Iris pigment epithelial cell (primary cell): ENCODE data around the gene ZNF70.

Experiments used
- DNase-seq: peaks from one replicate; pipeline ENCODE4 v3.0.0-alpha.2; 2011; ENCODE audit warnings: low read depth

ZNF70 gene

DNA sequence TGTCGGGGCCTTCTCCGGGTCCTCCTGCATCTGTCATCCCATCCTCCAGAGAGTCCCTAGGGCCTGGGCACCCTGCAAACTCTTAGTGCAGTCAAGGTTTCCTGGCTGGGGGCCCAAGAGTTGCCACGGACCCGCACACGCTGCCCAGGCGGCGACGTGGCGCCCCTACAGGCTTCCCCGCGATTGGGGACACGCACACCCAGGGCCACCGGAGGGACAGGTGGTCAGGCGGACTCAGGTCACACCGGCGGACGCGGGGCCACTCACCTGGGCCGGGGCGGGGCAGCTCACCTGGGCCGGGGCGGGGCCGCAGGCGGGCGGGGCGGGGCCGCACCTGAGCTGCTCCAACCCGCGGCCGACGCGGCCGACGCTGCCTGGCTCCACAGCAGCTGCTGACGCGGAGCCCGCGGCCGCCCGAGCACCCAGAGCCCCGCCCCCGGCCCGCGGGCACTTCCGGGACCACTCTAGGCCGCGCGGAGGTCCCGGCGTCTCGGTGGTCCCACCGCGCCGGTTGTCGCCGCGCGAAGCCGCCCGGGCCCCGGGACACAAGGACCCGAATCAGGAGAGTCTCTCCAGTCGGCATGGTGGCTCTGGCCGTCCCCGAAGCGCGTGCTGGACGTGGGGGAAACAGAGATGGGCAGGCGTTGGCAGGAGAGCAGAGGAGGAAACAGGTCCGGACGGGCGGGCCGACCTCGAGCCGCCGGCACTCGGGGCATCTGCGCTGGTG is at the start of gene ZNF70:
ZNF70 (minus strand) TSS at position 399 of the 727 bp plus-strand sequence. CDS start 5,972 bp downstream, outside the sequence.
- peak; percentile 82 for DNase-seq

DNA sequence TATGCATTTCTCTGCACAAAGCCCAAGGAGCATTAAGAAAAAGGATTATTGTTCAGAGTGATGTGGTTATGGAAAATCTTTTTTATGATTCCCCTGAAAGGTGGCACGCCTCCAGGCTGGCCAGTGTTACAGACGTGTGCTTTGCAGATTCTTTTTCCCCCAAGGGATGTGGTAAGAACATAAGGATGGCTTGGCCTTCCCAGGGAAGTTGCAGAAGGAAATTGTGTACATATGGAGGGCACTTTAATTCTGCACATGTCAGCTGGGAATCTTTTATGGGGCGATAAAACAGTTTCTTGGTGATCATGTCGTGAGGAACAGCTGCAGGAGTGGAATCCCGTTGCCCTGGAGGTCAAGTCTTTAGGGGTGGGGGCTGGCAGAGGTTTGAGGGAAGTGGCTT is 45.5 kb upstream of the ZNF70 start:
- DNase-seq, result no peak

DNA sequence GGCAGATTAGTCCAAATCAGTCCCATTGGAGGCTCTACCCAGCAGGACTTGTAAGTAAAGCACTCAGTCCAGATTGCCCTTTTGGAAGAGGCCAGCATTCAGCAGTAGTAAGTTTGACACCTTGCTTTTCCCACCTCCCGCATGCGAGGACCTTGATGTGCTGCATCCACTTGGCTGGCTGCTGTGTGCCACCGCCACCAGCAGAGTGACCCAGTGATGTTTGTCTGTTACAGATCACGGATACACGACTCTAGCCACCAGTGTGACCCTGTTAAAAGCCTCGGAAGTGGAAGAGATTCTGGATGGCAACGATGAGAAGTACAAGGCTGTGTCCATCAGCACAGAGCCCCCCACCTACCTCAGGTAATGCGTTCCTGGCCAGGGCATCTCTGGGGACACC is 42.4 kb upstream of the ZNF70 start:
- no peak for DNase-seq

DNA sequence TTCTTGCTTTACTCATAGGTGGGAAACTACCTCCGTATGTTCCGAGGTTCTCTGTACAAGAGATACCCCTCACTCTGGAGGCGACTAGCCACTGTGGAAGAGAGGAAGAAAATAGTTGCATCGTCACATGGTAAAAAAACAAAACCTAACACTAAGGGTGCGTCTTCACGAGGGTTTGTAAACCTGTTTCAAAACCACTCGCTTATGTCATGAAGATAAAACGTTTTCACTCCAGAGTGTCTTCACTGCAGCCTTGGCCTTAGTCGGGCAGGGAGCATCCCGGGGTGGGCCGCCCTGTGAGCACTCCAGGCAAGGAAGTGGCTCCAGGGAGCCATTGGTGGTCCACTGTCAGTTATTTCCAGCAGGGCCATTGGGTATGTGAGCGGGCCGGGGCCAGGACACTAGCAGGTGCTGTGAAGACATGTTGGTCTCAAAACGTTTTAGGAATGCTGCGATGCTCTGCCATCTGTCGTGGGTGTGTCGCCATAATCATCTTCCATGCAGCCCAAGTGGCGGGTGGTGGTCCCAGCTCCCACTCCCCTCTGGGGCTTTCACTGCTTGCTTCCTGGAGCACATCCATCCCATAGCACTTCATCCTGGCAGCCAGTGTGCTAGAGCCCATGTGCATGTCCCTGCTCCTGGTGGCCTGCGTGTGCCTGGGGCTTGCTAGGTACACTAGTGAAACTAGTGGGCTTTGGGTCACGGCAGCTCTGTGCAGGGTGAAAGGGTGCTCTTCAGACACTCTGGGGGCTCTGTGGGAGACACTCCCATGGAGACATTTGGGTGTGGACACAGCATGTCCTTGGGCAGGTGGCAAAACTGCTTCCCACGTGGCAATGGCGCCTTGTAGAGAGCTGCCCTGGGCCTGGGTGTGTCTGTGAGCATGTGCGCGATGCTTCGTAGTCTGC is 41.1 kb upstream of the ZNF70 start:
- DNase-seq, result no peak

DNA sequence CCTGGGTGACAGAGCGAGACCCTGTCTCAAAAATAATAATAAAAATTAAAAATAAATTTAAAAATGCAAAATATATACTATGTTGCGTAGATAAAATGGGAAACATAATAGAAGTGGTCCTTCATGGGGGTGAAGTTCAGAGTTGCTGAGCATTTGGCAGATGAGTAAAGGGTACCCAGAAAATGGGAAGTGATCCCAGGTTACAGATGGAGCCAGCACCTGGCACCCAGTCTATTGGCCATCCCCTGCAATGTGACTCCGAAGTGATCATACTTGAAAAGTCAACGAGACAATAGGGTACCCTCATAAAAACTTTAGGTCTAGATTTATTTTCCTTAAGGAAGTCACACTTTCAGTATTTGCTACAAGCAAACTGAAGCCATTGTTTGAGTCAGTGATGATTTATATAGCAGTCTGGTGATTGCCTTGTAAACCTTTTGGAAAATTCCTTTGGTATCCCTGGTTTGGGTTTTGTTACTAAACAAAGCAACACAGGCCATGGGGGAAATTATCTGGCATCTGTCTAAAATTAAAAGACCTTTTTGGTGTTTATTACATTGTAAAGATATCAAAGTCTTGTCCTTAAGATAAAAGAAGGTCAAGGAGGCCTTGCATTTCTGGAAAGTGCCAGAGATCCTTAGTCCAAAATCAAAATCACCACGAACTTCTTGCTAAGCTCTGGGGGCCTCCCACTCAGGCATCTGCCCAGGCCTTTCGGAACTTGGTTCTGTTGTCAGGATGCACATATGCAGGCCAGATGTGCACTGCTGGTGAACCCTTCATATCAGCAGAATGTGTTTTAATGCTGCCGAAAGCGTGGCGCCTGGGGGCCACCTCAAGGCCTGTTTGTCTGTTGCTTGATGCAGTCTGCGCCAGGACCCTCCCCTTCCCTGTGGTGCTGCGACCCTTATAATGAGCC is 40.2 kb upstream of the ZNF70 start:
- peak; percentile 78 for DNase-seq

DNA sequence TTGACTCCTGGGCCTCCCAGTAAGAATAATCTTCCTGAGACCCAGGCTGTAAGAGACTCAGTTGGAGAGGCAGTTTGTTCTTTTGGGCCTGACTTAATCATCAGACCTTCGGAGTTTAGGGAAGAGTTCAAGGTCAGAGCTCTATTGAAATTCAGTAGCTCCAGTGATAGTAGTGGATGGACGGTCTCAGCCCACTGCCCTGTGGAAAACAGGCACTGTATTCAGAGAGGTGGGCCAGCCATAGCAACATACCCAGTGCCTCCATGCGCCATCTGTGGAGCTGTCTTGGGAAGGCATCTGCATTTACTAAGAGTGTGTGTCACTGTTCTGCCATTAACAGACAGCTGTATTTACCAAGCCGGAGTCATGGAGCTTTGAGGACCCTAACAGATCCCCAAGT is 38.7 kb upstream of the ZNF70 start:
- DNase-seq, result no peak

DNA sequence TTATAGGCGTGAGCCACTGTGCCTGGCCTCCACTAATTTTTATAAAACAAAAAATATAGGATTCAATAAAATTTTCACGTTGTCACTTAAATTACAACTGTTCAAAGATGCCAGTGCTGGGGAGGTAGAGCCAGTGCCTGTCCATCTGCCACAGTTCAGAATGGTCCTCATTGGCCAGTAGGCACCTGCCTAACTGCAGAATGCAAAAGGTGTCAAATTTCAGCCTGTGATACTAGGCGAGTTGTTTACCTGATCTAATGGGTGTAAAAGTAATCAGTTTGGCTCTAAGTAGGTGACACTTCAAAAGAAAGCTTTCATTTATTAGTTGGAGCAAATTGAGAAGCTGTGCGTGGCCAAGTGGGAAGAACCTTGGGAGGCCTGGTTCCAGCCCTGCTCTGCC is 38.2 kb upstream of the ZNF70 start:
- DNase-seq, result no peak

DNA sequence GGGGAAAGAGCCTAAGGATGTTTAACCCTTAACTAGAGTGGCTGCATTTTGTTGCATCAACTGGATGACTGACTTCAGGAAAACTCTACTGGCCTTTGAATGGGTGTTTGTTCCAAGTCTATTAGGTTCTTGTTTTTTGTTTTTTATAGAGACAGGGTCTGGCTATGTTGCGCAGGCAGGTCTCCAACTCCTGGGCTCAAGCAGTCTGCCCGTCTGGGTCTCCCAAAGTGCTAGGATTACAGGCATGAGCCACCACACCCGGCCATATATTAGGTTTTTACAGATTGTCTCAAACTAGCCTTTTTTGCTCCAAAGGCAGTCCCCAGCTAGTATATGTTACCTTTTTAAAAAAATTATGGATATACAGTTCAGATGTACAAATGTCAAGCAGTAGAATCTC is 37.0 kb upstream of the ZNF70 start:
- no peak for DNase-seq

DNA sequence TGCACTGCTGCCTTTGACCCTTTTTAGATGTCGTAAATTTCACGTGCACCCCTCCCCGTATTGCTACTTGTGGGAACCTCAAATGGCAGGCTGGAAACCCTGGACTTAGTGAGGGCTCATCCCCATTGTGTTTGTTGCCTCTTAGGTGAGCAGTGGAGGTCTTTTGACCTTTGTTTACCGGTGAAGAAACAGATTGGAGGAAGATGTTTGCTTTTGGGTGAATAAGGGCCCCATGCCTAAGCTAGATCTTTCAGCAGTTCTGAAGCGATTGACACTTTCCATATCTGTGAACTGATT is 36.6 kb upstream of the ZNF70 start:
- DNase-seq, result no peak

DNA sequence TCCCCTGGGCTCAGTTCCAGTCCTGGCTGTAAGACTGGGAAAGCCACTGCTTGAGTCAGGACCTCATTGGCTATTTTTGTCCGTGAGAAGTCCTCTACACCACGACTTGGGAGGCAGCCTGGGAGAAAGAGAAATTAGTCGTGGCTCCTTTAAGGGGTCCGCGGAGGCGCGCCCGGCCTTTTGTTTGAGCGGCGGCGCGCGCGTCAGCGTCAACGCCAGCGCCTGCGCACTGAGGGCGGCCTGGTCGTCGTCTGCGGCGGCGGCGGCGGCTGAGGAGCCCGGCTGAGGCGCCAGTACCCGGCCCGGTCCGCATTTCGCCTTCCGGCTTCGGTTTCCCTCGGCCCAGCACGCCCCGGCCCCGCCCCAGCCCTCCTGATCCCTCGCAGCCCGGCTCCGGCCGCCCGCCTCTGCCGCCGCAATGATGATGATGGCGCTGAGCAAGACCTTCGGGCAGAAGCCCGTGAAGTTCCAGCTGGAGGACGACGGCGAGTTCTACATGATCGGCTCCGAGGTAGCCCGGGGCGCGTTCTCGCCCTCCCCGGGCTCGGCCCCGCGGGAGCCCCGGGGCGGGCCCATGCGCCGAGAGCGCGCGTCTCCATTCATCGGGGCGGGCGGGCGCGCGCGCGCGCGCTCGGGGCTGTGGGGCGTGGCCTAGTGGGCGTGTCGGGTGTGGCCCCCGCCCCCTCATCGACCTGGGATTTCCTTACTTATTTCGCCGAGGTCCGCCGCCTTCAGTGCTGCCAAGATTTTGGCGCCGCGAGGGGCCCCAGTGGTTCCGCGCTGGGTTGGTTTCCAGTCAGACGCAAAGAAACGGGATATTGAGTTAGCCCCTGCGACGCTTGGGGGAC is 36.1 kb upstream of the ZNF70 start, which contains the start of gene SMARCB1:
SMARCB1 (plus strand) TSS at position 215 of the 848 bp plus-strand sequence; CDS start at position 419, 204 bp downstream.
- peak; percentile 87 for DNase-seq

DNA sequence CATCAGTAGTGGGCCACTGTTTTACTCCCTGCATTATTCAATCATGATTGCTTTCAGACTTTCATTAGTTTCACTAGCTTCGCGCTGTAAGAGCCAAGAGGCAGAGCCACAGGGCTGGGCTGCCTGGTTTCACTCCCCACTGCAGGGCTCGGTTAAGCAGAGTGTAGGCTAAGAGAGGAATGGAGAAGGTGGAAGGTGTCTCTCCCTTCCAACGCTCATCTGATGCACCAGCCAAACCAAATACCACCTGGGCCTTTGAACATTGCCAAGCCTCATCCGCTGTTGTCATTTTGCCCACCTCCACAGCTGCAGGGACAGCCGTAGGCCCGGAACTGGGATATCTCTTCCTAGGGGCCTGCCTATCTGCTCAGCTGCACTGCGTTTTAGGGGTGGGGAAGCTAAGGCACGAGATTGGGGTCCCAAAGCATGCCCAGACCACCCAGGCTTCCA is 35.4 kb upstream of the ZNF70 start:
- DNase-seq, result no peak

DNA sequence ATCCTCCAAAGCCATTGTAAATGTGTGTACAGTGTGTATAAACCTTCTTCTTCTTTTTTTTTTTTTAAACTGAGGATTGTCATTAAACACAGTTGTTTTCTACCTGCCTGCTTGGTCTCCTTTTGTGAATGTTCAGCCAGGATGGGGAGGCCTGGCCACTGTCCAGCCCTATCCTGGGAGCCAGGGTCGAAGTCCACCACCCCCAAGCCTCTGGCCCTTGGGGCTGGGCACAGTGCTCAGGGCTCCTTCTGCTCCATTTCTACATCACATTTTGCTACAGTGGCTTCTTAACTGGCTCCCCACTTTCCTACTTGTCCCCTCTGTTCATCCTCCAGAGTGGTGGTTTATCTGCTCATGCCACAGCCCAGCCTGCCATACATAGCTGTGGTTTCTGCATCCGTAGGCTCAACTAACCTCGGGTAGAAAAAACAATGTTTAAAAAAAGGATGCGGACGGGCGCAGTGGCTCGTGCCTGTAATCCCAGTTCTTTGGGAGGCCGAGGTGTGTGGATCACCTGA is 33.4 kb upstream of the ZNF70 start:
- DNase-seq, result peak; percentile 49

DNA sequence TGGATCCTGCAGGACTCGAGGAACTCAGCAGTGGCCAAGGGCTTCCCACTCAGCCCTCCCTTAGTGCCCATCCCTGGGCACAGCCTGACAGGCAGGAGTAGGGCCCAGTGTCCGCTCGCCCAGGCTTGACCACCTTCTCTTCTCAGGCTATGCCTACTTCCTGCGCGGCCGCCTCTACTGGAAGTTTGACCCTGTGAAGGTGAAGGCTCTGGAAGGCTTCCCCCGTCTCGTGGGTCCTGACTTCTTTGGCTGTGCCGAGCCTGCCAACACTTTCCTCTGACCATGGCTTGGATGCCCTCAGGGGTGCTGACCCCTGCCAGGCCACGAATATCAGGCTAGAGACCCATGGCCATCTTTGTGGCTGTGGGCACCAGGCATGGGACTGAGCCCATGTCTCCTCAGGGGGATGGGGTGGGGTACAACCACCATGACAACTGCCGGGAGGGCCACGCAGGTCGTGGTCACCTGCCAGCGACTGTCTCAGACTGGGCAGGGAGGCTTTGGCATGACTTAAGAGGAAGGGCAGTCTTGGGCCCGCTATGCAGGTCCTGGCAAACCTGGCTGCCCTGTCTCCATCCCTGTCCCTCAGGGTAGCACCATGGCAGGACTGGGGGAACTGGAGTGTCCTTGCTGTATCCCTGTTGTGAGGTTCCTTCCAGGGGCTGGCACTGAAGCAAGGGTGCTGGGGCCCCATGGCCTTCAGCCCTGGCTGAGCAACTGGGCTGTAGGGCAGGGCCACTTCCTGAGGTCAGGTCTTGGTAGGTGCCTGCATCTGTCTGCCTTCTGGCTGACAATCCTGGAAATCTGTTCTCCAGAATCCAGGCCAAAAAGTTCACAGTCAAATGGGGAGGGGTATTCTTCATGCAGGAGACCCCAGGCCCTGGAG is 32.6 kb upstream of the ZNF70 start:
- DNase-seq, result no peak

DNA sequence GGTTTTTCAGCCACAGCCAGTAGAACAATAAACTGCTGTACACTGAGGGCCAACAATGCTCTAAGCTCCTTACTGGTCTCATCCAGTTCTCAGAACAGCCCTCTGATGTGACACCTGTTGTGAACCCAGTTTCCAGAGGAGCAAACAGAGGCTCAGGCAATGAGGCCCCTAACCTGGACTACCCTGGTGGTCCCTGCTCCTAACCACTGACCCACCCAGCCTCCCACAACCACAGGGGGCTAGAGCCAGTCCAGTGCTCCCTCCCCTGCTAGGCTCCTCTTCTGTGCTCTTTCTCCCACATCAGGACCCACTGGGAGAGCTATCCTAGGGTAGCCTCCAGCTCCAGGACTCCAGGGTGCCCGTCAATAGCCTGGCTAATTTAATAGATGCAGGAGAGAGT is 31.8 kb upstream of the ZNF70 start:
- no peak for DNase-seq

DNA sequence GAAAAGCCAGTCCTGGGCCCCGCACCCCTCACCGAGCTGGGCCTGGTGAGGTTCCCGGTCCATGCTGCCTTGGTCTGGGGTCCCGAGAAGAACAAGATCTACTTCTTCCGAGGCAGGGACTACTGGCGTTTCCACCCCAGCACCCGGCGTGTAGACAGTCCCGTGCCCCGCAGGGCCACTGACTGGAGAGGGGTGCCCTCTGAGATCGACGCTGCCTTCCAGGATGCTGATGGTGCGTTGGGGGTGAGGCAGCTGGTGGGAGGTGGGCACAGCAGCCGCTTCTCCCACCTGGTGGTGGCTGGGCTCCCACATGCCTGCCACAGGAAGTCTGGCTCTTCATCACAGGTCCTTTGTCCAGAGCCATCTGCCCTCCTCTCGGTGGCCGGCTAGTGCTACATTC is 31.3 kb upstream of the ZNF70 start:
- DNase-seq, result no peak

DNA sequence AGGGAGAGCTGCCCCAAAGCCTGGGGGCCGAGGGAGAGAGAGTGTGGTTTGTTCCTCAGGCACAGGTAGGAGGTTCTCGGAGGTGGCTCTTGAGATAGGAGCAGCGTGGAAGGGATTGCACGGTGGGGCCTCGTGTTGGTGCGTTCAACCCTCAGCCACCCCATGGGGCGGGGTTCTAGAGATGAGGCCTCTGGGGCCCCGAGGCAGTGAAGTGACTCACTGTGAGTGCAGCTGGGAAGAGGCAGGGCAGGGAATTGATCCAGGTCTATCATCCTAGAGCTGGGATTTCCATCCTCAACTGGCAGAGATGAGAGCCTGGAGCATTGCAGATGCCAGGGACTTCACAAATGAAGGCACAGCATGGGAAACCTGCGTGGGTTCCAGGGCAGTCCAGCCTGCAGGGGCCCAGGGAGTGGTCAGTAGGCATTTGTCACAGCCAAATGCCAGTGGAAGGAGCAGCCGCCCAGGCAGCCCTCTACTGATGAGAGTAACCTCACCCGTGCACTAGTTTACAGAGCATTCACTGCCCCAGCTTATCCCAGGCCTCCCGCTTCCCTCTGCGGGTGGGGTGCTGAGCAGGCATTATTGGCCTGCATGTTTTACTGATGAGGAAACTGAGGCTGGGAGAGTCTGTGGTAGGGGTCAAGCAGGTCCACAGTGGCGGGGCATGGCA is 30.7 kb upstream of the ZNF70 start:
- DNase-seq, result peak; percentile 42

DNA sequence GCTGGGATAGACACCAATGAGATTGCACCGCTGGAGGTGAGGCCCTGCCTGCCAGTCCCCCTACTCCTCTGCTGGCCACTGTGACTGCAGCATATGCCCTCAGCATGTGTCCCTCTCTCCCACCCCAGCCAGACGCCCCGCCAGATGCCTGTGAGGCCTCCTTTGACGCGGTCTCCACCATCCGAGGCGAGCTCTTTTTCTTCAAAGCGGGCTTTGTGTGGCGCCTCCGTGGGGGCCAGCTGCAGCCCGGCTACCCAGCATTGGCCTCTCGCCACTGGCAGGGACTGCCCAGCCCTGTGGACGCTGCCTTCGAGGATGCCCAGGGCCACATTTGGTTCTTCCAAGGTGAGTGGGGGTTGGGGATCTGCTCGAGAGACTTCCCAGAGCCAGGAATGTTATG is 30.2 kb upstream of the ZNF70 start:
- no peak for DNase-seq

DNA sequence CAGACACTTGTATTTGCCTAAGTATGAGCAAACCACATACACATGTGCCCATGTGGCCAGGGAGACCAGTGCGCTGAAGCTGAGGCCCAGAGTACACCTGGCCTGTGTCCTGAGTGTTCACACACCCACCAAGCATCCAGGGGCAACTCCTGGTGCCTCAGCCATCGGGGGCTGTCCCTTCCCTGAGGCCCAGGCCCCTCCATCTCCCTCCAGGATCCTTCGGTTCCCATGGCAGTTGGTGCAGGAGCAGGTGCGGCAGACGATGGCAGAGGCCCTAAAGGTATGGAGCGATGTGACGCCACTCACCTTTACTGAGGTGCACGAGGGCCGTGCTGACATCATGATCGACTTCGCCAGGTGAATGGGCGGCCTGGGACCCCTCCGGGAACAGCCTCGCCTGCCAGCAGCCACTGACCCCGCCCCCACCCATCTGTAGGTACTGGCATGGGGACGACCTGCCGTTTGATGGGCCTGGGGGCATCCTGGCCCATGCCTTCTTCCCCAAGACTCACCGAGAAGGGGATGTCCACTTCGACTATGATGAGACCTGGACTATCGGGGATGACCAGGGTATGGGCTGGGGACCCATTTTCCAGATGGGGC is 29.3 kb upstream of the ZNF70 start:
- no peak for DNase-seq

DNA sequence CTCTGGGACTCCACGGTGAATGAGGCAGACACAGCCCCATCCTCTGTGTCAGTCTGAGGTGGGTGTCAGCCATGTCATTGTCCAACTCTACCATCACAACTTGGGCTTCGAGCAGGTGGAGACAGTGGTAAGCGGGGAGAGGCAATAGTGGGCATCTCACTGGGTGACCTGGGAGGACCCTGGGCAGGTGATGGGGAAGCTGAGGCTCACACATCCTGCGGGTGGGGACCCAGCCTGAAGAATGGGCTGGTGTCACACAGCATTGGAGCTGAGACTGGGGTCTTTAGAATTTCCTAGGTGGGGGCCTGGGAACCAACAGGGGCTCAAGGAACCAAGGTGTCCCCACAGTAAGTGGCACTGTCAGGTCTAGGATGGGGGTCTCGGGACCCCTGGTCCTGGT is 28.8 kb upstream of the ZNF70 start:
- DNase-seq, result no peak
